HTERT RPE-1 (cell line): ENCODE results near the gene VAMP8.
"Not testable (repeated sequence)": the region's sequence is repeated elsewhere in the genome, so short reads cannot be mapped to it uniquely, and the experiment has no call there.

Experiments
- in situ Hi-C: fragments of 300-500 bp; cut with MboI; formaldehyde crosslinking; loops from 4 replicates; pipeline ENCODE4 v1.14.3; 2020; ENCODE audit warnings: low sequenced_read_pairs

VAMP8 gene

GRCh38 chr2:85577386-85578242 lies at the start of gene VAMP8:
Gene VAMP8 (plus strand): TSS chr2:85577586. CDS start chr2:85577647, 61 bp downstream.
- in situ Hi-C loops: no loop called here

- in situ Hi-C loops: no loop called here
Observed at GRCh38 chr2:85527787-85528186, 49.6 kb upstream of the VAMP8 start.

- in situ Hi-C loops: no loop called here
Observed at GRCh38 chr2:85528355-85528754, 49.0 kb upstream of the VAMP8 start.

GRCh38 chr2:85529809-85530208 lies 47.6 kb upstream of the VAMP8 start:
- in situ Hi-C loops: no loop called here

GRCh38 chr2:85531589-85531988 lies 45.8 kb upstream of the VAMP8 start:
- in situ Hi-C loops: no loop called here

- in situ Hi-C loops: no loop called here
Observed at GRCh38 chr2:85534099-85534498, 43.3 kb upstream of the VAMP8 start.

GRCh38 chr2:85534881-85535280 lies 42.5 kb upstream of the VAMP8 start:
- in situ Hi-C loops: no loop called here

- in situ Hi-C loops: no loop called here
Observed at GRCh38 chr2:85536479-85536878, 40.9 kb upstream of the VAMP8 start.

- in situ Hi-C loops: no loop called here
Observed at GRCh38 chr2:85537600-85538506, 39.5 kb upstream of the VAMP8 start.

GRCh38 chr2:85538507-85539360 lies 38.7 kb upstream of the VAMP8 start, which contains the start of gene MAT2A:
Gene MAT2A (plus strand): TSS chr2:85539168. CDS start chr2:85539288, 120 bp downstream.
- in situ Hi-C loops: no loop called here

- in situ Hi-C loops: no loop called here
Observed at GRCh38 chr2:85539361-85540132, 37.8 kb upstream of the VAMP8 start.

GRCh38 chr2:85540133-85540648 lies 37.2 kb upstream of the VAMP8 start:
- in situ Hi-C loops: no loop called here

GRCh38 chr2:85541262-85541661 lies 36.1 kb upstream of the VAMP8 start:
- in situ Hi-C loops: no loop called here

GRCh38 chr2:85541753-85542457 lies 35.5 kb upstream of the VAMP8 start:
- in situ Hi-C loops: no loop called here

GRCh38 chr2:85542777-85543176 lies 34.6 kb upstream of the VAMP8 start:
- in situ Hi-C loops: no loop called here

- in situ Hi-C loops: not testable (repeated sequence)
Observed at GRCh38 chr2:85544254-85544691, 33.1 kb upstream of the VAMP8 start.

- in situ Hi-C loops: not testable (repeated sequence)
Observed at GRCh38 chr2:85544915-85545779, 32.2 kb upstream of the VAMP8 start.

GRCh38 chr2:85545780-85546240 lies 31.6 kb upstream of the VAMP8 start:
- in situ Hi-C loops: no loop called here
